ENCODE data around the gene DYRK3.

DNA sequence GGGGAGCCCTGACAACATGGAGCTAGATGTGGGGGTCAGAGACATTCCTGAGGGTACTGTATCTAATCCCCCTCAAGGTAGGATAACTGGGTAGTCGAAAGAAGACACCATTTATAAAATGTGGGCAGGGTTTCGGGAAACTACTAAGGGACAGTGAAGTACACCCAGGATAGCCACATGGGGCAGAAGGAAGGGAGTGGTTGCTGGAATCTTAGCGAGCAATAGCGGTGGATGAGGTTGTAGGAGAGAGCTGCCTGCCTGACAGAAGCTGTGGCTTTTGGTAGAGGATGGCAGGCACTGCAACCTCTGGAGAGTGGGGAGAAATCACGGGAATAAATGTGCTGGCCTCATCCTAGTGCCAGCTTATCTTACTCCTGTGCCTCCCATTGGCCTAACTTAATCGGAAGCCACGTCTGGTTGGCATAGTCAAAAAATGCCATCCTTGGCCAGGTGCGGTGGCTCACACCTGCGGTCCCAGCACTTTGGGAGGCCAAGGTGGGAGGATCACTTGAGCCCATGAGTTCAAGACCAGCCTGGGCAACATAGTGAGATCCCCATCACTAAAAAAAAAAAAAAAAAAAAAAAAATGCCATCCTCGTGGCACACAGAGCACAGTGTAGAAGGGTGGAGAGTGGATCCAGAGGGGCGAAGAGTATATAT is 26.0 kb downstream of the DYRK3 start:
- no peak for TF ChIP-seq EZH2phosphoT487 (IDR thresholded peaks at IDR 0.05; ENCODE audit: insufficient read depth, low read depth)
- TF ChIP-seq EZH2 (IDR thresholded peaks at IDR 0.05; ENCODE audit: insufficient read depth, poor library complexity, severe bottlenecking) = no peak
